GM12878 (cell line): Measurements from ENCODE around the gene DYNC1I1. TPM values are rescaled to one million over a fixed set of nuclear protein-coding genes. Genes with fewer than 3 reads are reported as not detected.

Experiments
- ATAC-seq: fragments of 200-7000 bp; cut with Tn5 transposase; 3 replicates; pipeline ENCODE4 v1.9.1; 2020; ENCODE audit warnings: mild to moderate bottlenecking, moderate library complexity
- Bru-seq: library from RNA; stranded (reverse); fragments of 400-500 nt; gene quantifications from one replicate; lab custom pipeline; 2021; lab: Mats Ljungman, UMichigan
- BruChase-seq, 2 experiments: library from RNA; stranded (reverse); fragments of 400-500 nt; gene quantifications; one replicate each; lab custom pipeline; 2021; lab: Mats Ljungman, UMichigan
- BruUV-seq: library from RNA; stranded (reverse); fragments of 400-500 nt; replicated peaks from 2 replicates; lab custom pipeline; 2021; lab: Mats Ljungman, UMichigan
- CTCF ChIA-PET: fragments of 300-600 bp; sonication (Branson Sonifier 250); formaldehyde crosslinking; extraction: SDS; loops from one replicate; lab custom pipeline; 2021; ENCODE audit warnings: inconsistent platforms; lab: Yijun Ruan, JAX
- POLR2A ChIA-PET: fragments of 350-600 bp; formaldehyde crosslinking; extraction: SDS; loops from one replicate; lab custom pipeline; 2021; ENCODE audit warnings: inconsistent platforms; lab: Charles Lee
- RAD21 ChIA-PET: fragments of 300-600 bp; sonication (Branson Sonifier 250); formaldehyde crosslinking; loops from one replicate; lab custom pipeline; 2023; ENCODE audit warnings: antibody characterized with exemption; ENCODE audit not compliant: unreplicated experiment; lab: Charles Lee
- SMC1A ChIA-PET: fragments of 300-600 bp; sonication (Branson Sonifier 250); formaldehyde crosslinking; loops from one replicate; lab custom pipeline; 2023; ENCODE audit not compliant: unreplicated experiment, uncharacterized antibody; lab: Charles Lee
- DNase-seq: peaks from one replicate; pipeline ENCODE4 v3.0.0-alpha.2; 2011; ENCODE audit warnings: low read depth, low spot score
- FAIRE-seq: peaks from 3 replicates; lab custom pipeline; 2011; peaks lifted over from hg19 to GRCh38; lab: Jason Lieb, UNC
- H2AFZ ChIP-seq: 2 replicates; pipeline ENCODE4 v1.6.0; 2011; ENCODE audit warnings: low read depth, low read length, control low read depth; ENCODE audit not compliant: control insufficient read depth
- H3K27ac ChIP-seq: 2 replicates; pipeline ENCODE4 v1.5.1; 2011; ENCODE audit warnings: control low read depth; ENCODE audit not compliant: control insufficient read depth, insufficient read depth
- H3K27me3 ChIP-seq, 2 experiments: replicated peaks in 1 of 2; 2 replicates each; pipeline versions ENCODE4 v1.6.0 to v1.6.1; 2011; ENCODE audit warnings: low read length in 1 of 2; ENCODE audit not compliant: control insufficient read depth in 2 of 2, insufficient read depth in 2 of 2
- H3K36me3 ChIP-seq, 2 experiments: 2 replicates each; pipeline ENCODE4 v1.5.1; 2011; ENCODE audit warnings: low read length in 1 of 2; ENCODE audit not compliant: control insufficient read depth in 2 of 2, insufficient read depth in 2 of 2
- H3K4me1 ChIP-seq: 2 replicates; pipeline ENCODE4 v1.6.1; 2011; ENCODE audit warnings: mild to moderate bottlenecking, low read length, moderate library complexity, mixed read lengths; ENCODE audit not compliant: control insufficient read depth, insufficient read depth
- H3K4me2 ChIP-seq: 2 replicates; pipeline ENCODE4 v1.6.0; 2011; ENCODE audit warnings: control low read depth; ENCODE audit not compliant: control insufficient read depth, insufficient read depth
- H3K4me3 ChIP-seq: fragments of 200-600 bp; sonication (generic); 2 replicates; pipeline ENCODE4 v1.5.1; 2016
- H3K79me2 ChIP-seq: 2 replicates; pipeline ENCODE4 v1.6.0; 2011; ENCODE audit warnings: low read length; ENCODE audit not compliant: control insufficient read depth, insufficient read depth
- H3K9ac ChIP-seq: 2 replicates; pipeline ENCODE4 v1.8.0; 2011; ENCODE audit warnings: low read length, control low read depth, mixed read lengths; ENCODE audit not compliant: control insufficient read depth, insufficient read depth
- H3K9me3 ChIP-seq: replicated peaks from 3 replicates; pipeline ENCODE4 v1.5.1; 2011; ENCODE audit warnings: mild to moderate bottlenecking, low read length; ENCODE audit not compliant: control insufficient read depth, insufficient read depth
- H4K20me1 ChIP-seq: 2 replicates; pipeline ENCODE4 v1.6.0; 2011; ENCODE audit not compliant: control insufficient read depth, insufficient read depth
- CHD2 ChIP-seq: IDR thresholded peaks from 2 replicates; pipeline ENCODE4 v1.6.1; 2011; ENCODE audit warnings: low read depth, low read length, improper control_type of control experiment, borderline replicate concordance
- CREM ChIP-seq: IDR thresholded peaks from 2 replicates; pipeline ENCODE4 v1.6.1; 2014; ENCODE audit warnings: antibody characterized with exemption, low read depth
- ETV6 ChIP-seq, 2 experiments: fragments of 450-650 bp in 1 of 2; IDR thresholded peaks in 1 of 2; conservative IDR thresholded peaks in 1 of 2; 2 replicates each; pipeline ENCODE4 v1.6.1; 2014; ENCODE audit warnings: antibody characterized with exemption in 1 of 2, borderline replicate concordance in 1 of 2, low read depth in 1 of 2, mild to moderate bottlenecking in 1 of 2, moderate library complexity in 1 of 2
- HDAC6 ChIP-seq: fragments of 200-600 bp; sonication (generic); IDR thresholded peaks from one replicate; pipeline ENCODE4 v1.8.0; 2017; ENCODE audit warnings: antibody characterized with exemption; ENCODE audit not compliant: unreplicated experiment
- IKZF1 ChIP-seq: fragments of 450-650 bp; conservative IDR thresholded peaks from 2 replicates; pipeline ENCODE4 v1.6.1; 2017; ENCODE audit warnings: antibody characterized with exemption, mild to moderate bottlenecking
- IKZF2 ChIP-seq, 2 experiments: fragments of 450-650 bp; IDR thresholded peaks; 2 replicates each; pipeline ENCODE4 v1.6.1; 2017; ENCODE audit warnings: mild to moderate bottlenecking in 2 of 2, moderate library complexity in 2 of 2
- NFXL1 ChIP-seq: fragments of 450-650 bp; IDR thresholded peaks from 2 replicates; pipeline ENCODE4 v1.6.1; 2017; ENCODE audit warnings: antibody characterized with exemption, mild to moderate bottlenecking, borderline replicate concordance
- NR2C1 ChIP-seq: fragments of 450-650 bp; IDR thresholded peaks from 2 replicates; pipeline ENCODE4 v1.6.1; 2017; ENCODE audit warnings: antibody characterized with exemption, mild to moderate bottlenecking, moderate library complexity
- NR2F1 ChIP-seq: fragments of 450-650 bp; conservative IDR thresholded peaks from 2 replicates; pipeline ENCODE4 v1.6.1; 2017; ENCODE audit warnings: mild to moderate bottlenecking
- RELB ChIP-seq: fragments of 450-650 bp; IDR thresholded peaks from 2 replicates; pipeline ENCODE4 v1.6.1; 2017; ENCODE audit warnings: low read depth, mild to moderate bottlenecking, moderate library complexity
- SP1 ChIP-seq: IDR thresholded peaks from one replicate; pipeline ENCODE4 v1.6.1; 2011; ENCODE audit warnings: low read depth, low read length
- ZNF622 ChIP-seq: fragments of 450-650 bp; IDR thresholded peaks from 2 replicates; pipeline ENCODE4 v1.6.1; 2017; ENCODE audit warnings: mild to moderate bottlenecking, inconsistent platforms
- WGBS: methylation state at CpG from one replicate; pipeline ENCODE4 v1.1.6; 2016; ENCODE audit warnings: low lambda C conversion rate; ENCODE audit not compliant: insufficient replicate concordance, insufficient coverage; ENCODE audit errors: missing lambda C conversion rate; 5-methylcytosine and 5-hydroxymethylcytosine counted together
- in situ Hi-C: fragments of 300-500 bp; cut with MboI; formaldehyde crosslinking; loops from 9 replicates; pipeline ENCODE4 v1.14.3; 2018; ENCODE audit warnings: mixed read lengths
- intact Hi-C: fragments of 100-400 bp; cut with micrococcal nuclease; formaldehyde crosslinking; loops from one replicate; pipeline ENCODE4 v1.14.2; 2022; ENCODE audit not compliant: unreplicated experiment
- long read RNA-seq, 2 experiments: library from polyadenylated mRNA; unstranded; transcript quantifications; one replicate each; pipeline ENCODE4 v2.0.0, GENCODE V29; 2019 to 2020
- polyA minus RNA-seq, 3 experiments: library from RNA; depleted of rRNA, polyadenylated mRNA; stranded (reverse); fragments of >200 nt; gene quantifications; 2 replicates each; pipeline ENCODE4 v1.2.3, GENCODE V29; 2011
- polyA plus RNA-seq, 11 experiments: library from polyadenylated mRNA; depleted of rRNA in 4 of 11; unstranded in 6 of 11; stranded (reverse) in 5 of 11; fragments of >200 nt; fragmentation: Nextera tagmentation in 4 of 11; fragmentation: Illumina TruSeq in 1 of 11; extraction: Ambion mirVana in 4 of 11; extraction: Trizol in 1 of 11; gene quantifications; 1 replicate in 1 of 11; 2 replicates in 10 of 11; pipeline versions ENCODE4 v1.2.1 to v1.2.3, GENCODE V29; 2011 to 2016; ENCODE audit warnings: inconsistent platforms in 2 of 11, missing spikeins in 2 of 11, low read depth in 1 of 11
- total RNA-seq, 4 experiments: library from RNA; depleted of rRNA in 3 of 4; stranded (reverse); fragments of >200 nt in 3 of 4; fragmentation: Illumina TruSeq in 1 of 4; extraction: Trizol in 1 of 4; gene quantifications; 2 replicates each; pipeline versions ENCODE4 v1.2.1 to v1.2.3, GENCODE V29; 2013 to 2021
- TF ChIP-seq, protein P1 (sequence below): fragments of 450-650 bp; IDR thresholded peaks from 2 replicates; pipeline ENCODE4 v1.6.1; 2017; ENCODE audit warnings: borderline replicate concordance
- TF ChIP-seq, protein P2 (sequence below): fragments of 450-650 bp; IDR thresholded peaks from 2 replicates; pipeline ENCODE4 v1.6.1; 2018; ENCODE audit warnings: mild to moderate bottlenecking, low read depth, moderate library complexity; ENCODE audit not compliant: partially characterized antibody

Gene DYNC1I1
- total RNA-seq (2013; cell fraction: nucleolus; rRNA removed), result not detected in 2 replicates
- total RNA-seq (2014; rRNA removed) (0.11 TPM in 1 of 2 replicates, not detected in the other), total RNA-seq (2014; rRNA removed; fragmentation: Illumina TruSeq; extraction: Trizol) (0.05 and 0.40 TPM in 2 replicates), total RNA-seq (2021) (0.32 TPM in 1 of 2 replicates, not detected in the other), polyA plus RNA-seq (2011; rRNA removed) (0.91 and 1.1 TPM in 2 replicates), polyA plus RNA-seq (2014; fragmentation: Illumina TruSeq; extraction: Trizol) (0.06 TPM in 1 of 2 replicates, not detected in the other), polyA plus RNA-seq (2014; fragmentation: Nextera tagmentation; extraction: Ambion mirVana) (under 1 TPM in 1 of 2 experiments, not detected in 1; 0.05 TPM), polyA plus RNA-seq (2014; rRNA removed) (0.14 and 0.22 TPM in 2 replicates), polyA plus RNA-seq (2016; fragmentation: Nextera tagmentation; extraction: Ambion mirVana) (under 1 TPM in 1 of 2 experiments, not detected in 1; 0.19 TPM), polyA minus RNA-seq (2011; rRNA and poly(A)+ RNA removed) (1.8 and 2.3 TPM in 2 replicates), Bru-seq, nascent RNA (percentile 9 among the genes with signal in this experiment), BruChase-seq, experiment 1, labeled RNA remaining after a 6-hour chase (percentile 6 among the genes with signal in this experiment), BruChase-seq, experiment 2, labeled RNA remaining after a 2-hour chase (percentile 2 among the genes with signal in this experiment)
- not detected for polyA plus RNA-seq (2011; ENCODE audit: low read depth)
- polyA plus RNA-seq (2011; cell fraction: cytosol; rRNA removed), result 0.91 and 1.0 TPM in 2 replicates
- 1.6 and 2.0 TPM in 2 replicates for polyA plus RNA-seq (2011; cell fraction: nucleus; rRNA removed)
- polyA plus RNA-seq (2012), result not detected in 2 replicates
- polyA minus RNA-seq (2011; cell fraction: cytosol; rRNA and poly(A)+ RNA removed), result 1.5 TPM in 1 of 2 replicates, not detected in the other
- polyA minus RNA-seq (2011; cell fraction: nucleus; rRNA and poly(A)+ RNA removed), result 2.3 and 4.6 TPM in 2 replicates
- long read RNA-seq, experiment 1, partial matches to known transcripts, result 0 of 1 reads
- long read RNA-seq, experiment 1, other reads (novel, unspliced or antisense), result 0 of 1 reads
- long read RNA-seq, experiment 2, partial matches to known transcripts, result 2 of 12 reads
- long read RNA-seq, experiment 2, other reads (novel, unspliced or antisense), result 5 of 12 reads

DNA sequence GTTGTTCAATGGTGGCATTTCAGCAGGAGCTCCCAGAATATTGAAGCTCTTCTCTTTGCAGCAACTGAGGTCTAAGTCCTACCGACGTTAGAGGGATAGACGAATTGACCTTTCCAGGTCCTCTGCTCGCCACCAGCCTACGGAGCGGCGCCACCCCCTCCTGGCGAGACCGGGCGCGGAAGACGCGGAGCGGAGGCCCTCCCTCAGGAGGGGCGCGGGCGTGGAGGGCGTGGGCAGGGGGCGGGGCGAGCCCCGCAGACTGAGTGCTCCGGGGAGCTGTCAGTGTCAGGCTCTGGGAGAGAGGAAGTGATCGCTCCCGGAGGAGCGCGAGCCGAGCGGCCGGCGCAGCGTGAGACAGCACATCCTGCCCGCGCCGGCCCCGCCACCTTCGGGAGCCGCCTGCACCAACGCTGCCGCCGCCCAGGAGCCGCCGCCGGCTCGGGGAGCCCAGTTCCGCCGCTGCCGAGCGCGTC lies at the start of gene DYNC1I1:
DYNC1I1 (plus strand) TSS at position 257 of the 473 bp plus-strand sequence. CDS start 32,176 bp downstream, outside the sequence.
- Histone ChIP-seq H3K27ac (no peak within 1 kb of the TSS), H3K4me3 (peak within 1 kb of the TSS; percentile 47; the same call in 1 of the 2 replicates), H2AFZ (no peak within 1 kb of the TSS; the same call in 1 of the 2 replicates), H3K4me2 (peak within 1 kb of the TSS; percentile 90), H3K9ac (no peak within 1 kb of the TSS), H3K79me2 (no peaks in the 10 kb centered on the region), H4K20me1 (no peaks in the 10 kb centered on the region), H3K36me3 (no peaks in the 10 kb centered on the region), H3K27me3 (peaks cover 2 to 7% of the 10 kb centered on the region in 2 experiments; a peak in 1 of 4 replicates), H3K9me3 (no peaks in the 10 kb centered on the region), H3K4me1 (no peaks in the 10 kb centered on the region)
- 2% methylated on average over 26 of the region's 49 CpGs for WGBS
- ChIA-PET POLR2A (interaction anchor here (0.9 kb wide), 1 partner anchor 16 kb away, joined by 4 read pairs; no protein-coding TSS in a partner anchor), CTCF (interaction anchor here (0.5 to 1.6 kb wide), 6 partner anchors 27 to 1202 kb away, joined by 3 to 5 read pairs (median 4); no protein-coding TSS in a partner anchor), SMC1A (interaction anchor here (0.7 to 2.9 kb wide), 9 partner anchors 13 to 244 kb away, joined by 3 to 10 read pairs (median 4); no protein-coding TSS in a partner anchor), RAD21 (interaction anchor here (0.6 to 2.5 kb wide), 7 partner anchors 11 to 99 kb away, joined by 3 to 7 read pairs (median 3); no protein-coding TSS in a partner anchor)
- FAIRE-seq, result no peak
- no TSS peak for BruUV-seq
- DNase-seq, result no peak
- in situ Hi-C loops, result no loop called here
- intact Hi-C loops, result no loop called here
- peak; percentile 94 for ATAC-seq
- TF ChIP-seq, protein P1, sequence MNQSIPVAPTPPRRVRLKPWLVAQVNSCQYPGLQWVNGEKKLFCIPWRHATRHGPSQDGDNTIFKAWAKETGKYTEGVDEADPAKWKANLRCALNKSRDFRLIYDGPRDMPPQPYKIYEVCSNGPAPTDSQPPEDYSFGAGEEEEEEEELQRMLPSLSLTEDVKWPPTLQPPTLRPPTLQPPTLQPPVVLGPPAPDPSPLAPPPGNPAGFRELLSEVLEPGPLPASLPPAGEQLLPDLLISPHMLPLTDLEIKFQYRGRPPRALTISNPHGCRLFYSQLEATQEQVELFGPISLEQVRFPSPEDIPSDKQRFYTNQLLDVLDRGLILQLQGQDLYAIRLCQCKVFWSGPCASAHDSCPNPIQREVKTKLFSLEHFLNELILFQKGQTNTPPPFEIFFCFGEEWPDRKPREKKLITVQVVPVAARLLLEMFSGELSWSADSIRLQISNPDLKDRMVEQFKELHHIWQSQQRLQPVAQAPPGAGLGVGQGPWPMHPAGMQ, result no peak
- TF ChIP-seq ETV6 (conservative IDR thresholded peaks at IDR 0.05 in 1 of 2, IDR thresholded peaks at IDR 0.05 in 1 of 2; ENCODE audit: borderline replicate concordance in 1 of 2, low read depth in 1 of 2) (no peak), NR2F1 (peak; percentile 96), IKZF2 (IDR thresholded peaks at IDR 0.05) (no peak), IKZF1 (peak; percentile 66), NFXL1 (no peak), SP1 (no peak), CREM (no peak), NR2C1 (peak; percentile 91), CHD2 (no peak), RELB (no peak), ZNF622 (no peak), HDAC6 (no peak)
- TF ChIP-seq, protein P2, sequence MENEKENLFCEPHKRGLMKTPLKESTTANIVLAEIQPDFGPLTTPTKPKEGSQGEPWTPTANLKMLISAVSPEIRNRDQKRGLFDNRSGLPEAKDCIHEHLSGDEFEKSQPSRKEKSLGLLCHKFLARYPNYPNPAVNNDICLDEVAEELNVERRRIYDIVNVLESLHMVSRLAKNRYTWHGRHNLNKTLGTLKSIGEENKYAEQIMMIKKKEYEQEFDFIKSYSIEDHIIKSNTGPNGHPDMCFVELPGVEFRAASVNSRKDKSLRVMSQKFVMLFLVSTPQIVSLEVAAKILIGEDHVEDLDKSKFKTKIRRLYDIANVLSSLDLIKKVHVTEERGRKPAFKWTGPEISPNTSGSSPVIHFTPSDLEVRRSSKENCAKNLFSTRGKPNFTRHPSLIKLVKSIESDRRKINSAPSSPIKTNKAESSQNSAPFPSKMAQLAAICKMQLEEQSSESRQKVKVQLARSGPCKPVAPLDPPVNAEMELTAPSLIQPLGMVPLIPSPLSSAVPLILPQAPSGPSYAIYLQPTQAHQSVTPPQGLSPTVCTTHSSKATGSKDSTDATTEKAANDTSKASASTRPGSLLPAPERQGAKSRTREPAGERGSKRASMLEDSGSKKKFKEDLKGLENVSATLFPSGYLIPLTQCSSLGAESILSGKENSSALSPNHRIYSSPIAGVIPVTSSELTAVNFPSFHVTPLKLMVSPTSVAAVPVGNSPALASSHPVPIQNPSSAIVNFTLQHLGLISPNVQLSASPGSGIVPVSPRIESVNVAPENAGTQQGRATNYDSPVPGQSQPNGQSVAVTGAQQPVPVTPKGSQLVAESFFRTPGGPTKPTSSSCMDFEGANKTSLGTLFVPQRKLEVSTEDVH, result no peak
